D721Med (cell line): ENCODE measurements around the gene PRPS1.

Experiments used
- DNase-seq: peaks from one replicate; pipeline ENCODE4 v3.0.0; 2011; ENCODE audit warnings: low spot score; ENCODE audit not compliant: insufficient read length
- FAIRE-seq: peaks from 2 replicates; lab custom pipeline; 2011; peaks lifted over from hg19 to GRCh38; lab: Jason Lieb, UNC
- CTCF ChIP-seq: IDR thresholded peaks from 2 replicates; pipeline ENCODE4 v1.5.1; 2012; ENCODE audit warnings: mild to moderate bottlenecking, control low read depth; ENCODE audit not compliant: insufficient read depth; ENCODE audit errors: missing control alignments

Gene PRPS1

GRCh38 chrX:107686792-107687191 lies 58.5 kb downstream of the PRPS1 start:
- no peak for TF ChIP-seq CTCF
- FAIRE-seq (no peak), DNase-seq (no peak)

GRCh38 chrX:107687445-107687844 lies 59.1 kb downstream of the PRPS1 start:
- no peak for TF ChIP-seq CTCF
- DNase-seq (no peak), FAIRE-seq (no peak)

- TF ChIP-seq CTCF, result no peak
- FAIRE-seq (no peak), DNase-seq (no peak)
Measured at GRCh38 chrX:107691024-107691448, 62.7 kb downstream of the PRPS1 start.

GRCh38 chrX:107699616-107700015 lies 71.3 kb downstream of the PRPS1 start:
- TF ChIP-seq CTCF, result no peak
- FAIRE-seq (no peak), DNase-seq (no peak)

- FAIRE-seq (no peak), DNase-seq (no peak)
- no peak for TF ChIP-seq CTCF
Measured at GRCh38 chrX:107700317-107700774, 72.0 kb downstream of the PRPS1 start.
